ENCODE results near the gene SDSL.

Gene SDSL

GRCh38 chr12:113467142-113467501, 44.9 kb downstream of the SDSL start:
- H3K27ac ChIP-seq, result no peak overlapping the region
- TF ChIP-seq ZFX (IDR thresholded peaks at IDR 0.05), result no peak
- no peak for TF ChIP-seq CTCF (conservative IDR thresholded peaks at IDR 0.05)

- TF ChIP-seq CTCF (conservative IDR thresholded peaks at IDR 0.05) (no peak), ZFX (IDR thresholded peaks at IDR 0.05) (no peak)
- no peak overlapping the region for H3K27ac ChIP-seq
These were observed 45.6 kb downstream of the SDSL start for GRCh38 chr12:113467502-113468364.

GRCh38 chr12:113468365-113469223, 46.4 kb downstream of the SDSL start:
- TF ChIP-seq ZFX (IDR thresholded peaks at IDR 0.05) (no peak), CTCF (conservative IDR thresholded peaks at IDR 0.05) (no peak)
- H3K27ac ChIP-seq, result no peak overlapping the region

- no peak overlapping the region for H3K27ac ChIP-seq
- TF ChIP-seq ZFX (IDR thresholded peaks at IDR 0.05), result no peak
These were observed 47.2 kb downstream of the SDSL start for GRCh38 chr12:113469224-113469948.

- TF ChIP-seq CTCF (conservative IDR thresholded peaks at IDR 0.05), result no peak
- no peak for TF ChIP-seq ZFX (IDR thresholded peaks at IDR 0.05)
- H3K27ac ChIP-seq, result no peak overlapping the region
These were observed 48.0 kb downstream of the SDSL start for GRCh38 chr12:113469949-113470743.

- TF ChIP-seq ZFX (IDR thresholded peaks at IDR 0.05) (no peak), CTCF (conservative IDR thresholded peaks at IDR 0.05) (no peak)
- no peak overlapping the region for H3K27ac ChIP-seq
These were observed 48.9 kb downstream of the SDSL start for GRCh38 chr12:113470871-113471618.
